ENCODE measurements around the gene BTRC. TPM values are rescaled to one million over a fixed set of nuclear protein-coding genes. Genes with fewer than 3 reads are reported as not detected.

BTRC gene
- total and polyA plus RNA-seq, 2 donors (not counting 3 experiments of a cell fraction or from before 2014, with no cell fraction given) = 11.6 to 18.5 TPM

DNA sequence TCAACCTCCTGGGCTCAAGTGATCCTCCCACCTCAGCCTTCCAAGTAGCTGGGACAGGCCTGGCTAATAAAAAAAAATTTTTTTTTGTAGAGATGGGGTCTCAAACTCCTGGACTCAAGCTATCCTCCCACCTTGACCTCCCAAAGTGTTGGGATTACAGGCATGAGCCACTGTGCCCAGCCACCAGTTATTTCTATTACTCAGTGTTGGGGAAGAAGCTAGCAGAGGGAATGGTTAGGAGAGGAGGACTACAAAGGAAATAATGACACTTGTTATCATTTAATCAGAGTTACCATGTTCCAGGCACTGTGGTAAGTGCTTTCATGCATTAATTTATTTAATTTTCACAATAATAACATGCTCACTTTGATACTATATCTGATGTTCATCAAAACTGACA is 17.6 kb upstream of the BTRC start:
- dilution Hi-C loops (cut with MboI; ENCODE audit: extremely low pct_ligation_motif_present, low sequenced_read_pairs) (no loop called here), intact Hi-C loops (cut with micrococcal nuclease) (no loop called here)
- Histone ChIP-seq H3K79me2 (ENCODE audit: control insufficient read depth, insufficient read depth, low read length) (no peaks in the 10 kb centered on the region), H3K27ac (ENCODE audit: insufficient read depth, low read depth, low read length) (no peak overlapping the region), H3K9ac (replicated peaks; ENCODE audit: extremely low read depth, insufficient read depth, low read length) (no peak overlapping the region), H3K4me2 (ENCODE audit: insufficient read depth, low read length) (no peak overlapping the region), H3K4me3 (replicated peaks in 1 of 3; ENCODE audit: insufficient read depth in 1 of 3, low read depth in 1 of 3, low read length in 3 of 3) (no peak overlapping the region), H3K9me3 (replicated peaks; ENCODE audit: control insufficient read depth, insufficient read depth, low read length) (no peaks in the 10 kb centered on the region), H3K27me3 (ENCODE audit: control insufficient read depth in 2 of 2, insufficient read depth in 2 of 2, low read length in 2 of 2) (peaks cover 11% of the 10 kb centered on the region in 2 experiments), H2AFZ (ENCODE audit: low read depth, low read length) (no peak overlapping the region), H3K36me3 (ENCODE audit: control insufficient read depth in 2 of 2, extremely low read depth in 1 of 2, insufficient read depth in 2 of 2, low read length in 2 of 2) (no peaks in the 10 kb centered on the region), H3K4me1 (ENCODE audit: control insufficient read depth, extremely low read depth, insufficient read depth, low read length) (no peaks in the 10 kb centered on the region), H3K9me1 (replicated peaks; ENCODE audit: control insufficient read depth, extremely low read depth, insufficient read depth, low read length) (no peaks in the 10 kb centered on the region), H4K20me1 (replicated peaks; ENCODE audit: control insufficient read depth, extremely low read depth, insufficient read depth, low read length) (no peaks in the 10 kb centered on the region)
- FAIRE-seq (no peak), DNase-seq (ENCODE audit: low read depth, low spot score) (no peak)
- CTCF ChIA-PET = no interaction called here
- POLR2A ChIA-PET = no interaction called here
- no TSS peak for BruUV-seq (replicated peaks)
- TF ChIP-seq, protein P1, sequence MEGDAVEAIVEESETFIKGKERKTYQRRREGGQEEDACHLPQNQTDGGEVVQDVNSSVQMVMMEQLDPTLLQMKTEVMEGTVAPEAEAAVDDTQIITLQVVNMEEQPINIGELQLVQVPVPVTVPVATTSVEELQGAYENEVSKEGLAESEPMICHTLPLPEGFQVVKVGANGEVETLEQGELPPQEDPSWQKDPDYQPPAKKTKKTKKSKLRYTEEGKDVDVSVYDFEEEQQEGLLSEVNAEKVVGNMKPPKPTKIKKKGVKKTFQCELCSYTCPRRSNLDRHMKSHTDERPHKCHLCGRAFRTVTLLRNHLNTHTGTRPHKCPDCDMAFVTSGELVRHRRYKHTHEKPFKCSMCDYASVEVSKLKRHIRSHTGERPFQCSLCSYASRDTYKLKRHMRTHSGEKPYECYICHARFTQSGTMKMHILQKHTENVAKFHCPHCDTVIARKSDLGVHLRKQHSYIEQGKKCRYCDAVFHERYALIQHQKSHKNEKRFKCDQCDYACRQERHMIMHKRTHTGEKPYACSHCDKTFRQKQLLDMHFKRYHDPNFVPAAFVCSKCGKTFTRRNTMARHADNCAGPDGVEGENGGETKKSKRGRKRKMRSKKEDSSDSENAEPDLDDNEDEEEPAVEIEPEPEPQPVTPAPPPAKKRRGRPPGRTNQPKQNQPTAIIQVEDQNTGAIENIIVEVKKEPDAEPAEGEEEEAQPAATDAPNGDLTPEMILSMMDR (IDR thresholded peaks at IDR 0.05; ENCODE audit: extremely low read depth in 1 of 2, insufficient read depth in 1 of 2, low read depth in 1 of 2, low read length in 2 of 2) = no peak
- no peak for TF ChIP-seq POLR2A (IDR thresholded peaks at IDR 0.05; ENCODE audit: low read depth, low read length)
- TF ChIP-seq GATA2 (IDR thresholded peaks at IDR 0.05; ENCODE audit: insufficient read depth, insufficient read length, low read depth, low read length) = no peak
- no peak for TF ChIP-seq EZH2 (IDR thresholded peaks at IDR 0.05; ENCODE audit: borderline replicate concordance, low read depth, low read length, severe bottlenecking)
- TF ChIP-seq, protein P2, sequence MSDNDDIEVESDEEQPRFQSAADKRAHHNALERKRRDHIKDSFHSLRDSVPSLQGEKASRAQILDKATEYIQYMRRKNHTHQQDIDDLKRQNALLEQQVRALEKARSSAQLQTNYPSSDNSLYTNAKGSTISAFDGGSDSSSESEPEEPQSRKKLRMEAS (IDR thresholded peaks at IDR 0.05; ENCODE audit: insufficient read depth, insufficient read length) = no peak
- TF ChIP-seq MYC (IDR thresholded peaks at IDR 0.05; ENCODE audit: low read depth, low read length) = no peak
- TF ChIP-seq POLR2AphosphoS5 (IDR thresholded peaks at IDR 0.05; ENCODE audit: insufficient read depth, low read depth, low read length) = no peak
